IMR-90 (cell line): ENCODE results near the gene MTREX. TPM values are rescaled to one million over a fixed set of nuclear protein-coding genes. Genes with fewer than 3 reads are reported as not detected.

ENCODE experiments used
- ATAC-seq: fragments of 200-7000 bp; cut with Tn5 transposase; 2 replicates; pipeline ENCODE4 v1.9.1; 2020; ENCODE audit warnings: low read depth, mild to moderate bottlenecking, moderate library complexity
- BruUV-seq: library from RNA; stranded (reverse); fragments of 400-500 nt; replicated peaks from 2 replicates; lab custom pipeline; 2021; lab: Mats Ljungman, UMichigan
- CTCF ChIA-PET: fragments of 300-600 bp; formaldehyde crosslinking; extraction: SDS; loops from one replicate; lab custom pipeline; 2021; ENCODE audit warnings: antibody characterized with exemption; lab: Yijun Ruan, JAX
- POLR2A ChIA-PET: fragments of 300-600 bp; sonication (Branson Sonifier 250); formaldehyde crosslinking; loops from one replicate; lab custom pipeline; 2022; ENCODE audit warnings: antibody characterized with exemption; ENCODE audit not compliant: unreplicated experiment; lab: Charles Lee
- DNase-seq: peaks from one replicate; pipeline ENCODE4 v3.0.0; 2013
- H2AFZ ChIP-seq: replicated peaks from 2 replicates; pipeline ENCODE3; 2013; ENCODE audit warnings: low read length, mild to moderate bottlenecking; ENCODE audit not compliant: poor library complexity
- H2AK5ac ChIP-seq: 2 replicates; pipeline ENCODE4 v1.6.1; 2013; ENCODE audit warnings: low read depth, low read length, inconsistent platforms
- H2AK9ac ChIP-seq: replicated peaks from 2 replicates; pipeline ENCODE3; 2013; ENCODE audit warnings: mild to moderate bottlenecking, low read depth, low read length, moderate library complexity; ENCODE audit not compliant: poor library complexity
- H2BK120ac ChIP-seq: 2 replicates; pipeline ENCODE4 v1.6.1; 2013; ENCODE audit warnings: low read depth, low read length, inconsistent platforms
- H2BK15ac ChIP-seq: 3 replicates; pipeline ENCODE4 v1.6.1; 2013; ENCODE audit warnings: low read depth, low read length, inconsistent platforms
- H2BK20ac ChIP-seq: 2 replicates; pipeline ENCODE4 v1.6.1; 2013; ENCODE audit warnings: low read depth, mild to moderate bottlenecking, inconsistent platforms, low read length, moderate library complexity
- H2BK5ac ChIP-seq: 2 replicates; pipeline ENCODE4 v1.6.1; 2013; ENCODE audit warnings: mild to moderate bottlenecking, low read depth, low read length, inconsistent platforms; ENCODE audit not compliant: poor library complexity, severe bottlenecking
- H3K14ac ChIP-seq: replicated peaks from 2 replicates; pipeline ENCODE4 v1.6.1; 2013; ENCODE audit warnings: low read depth, low read length, inconsistent platforms
- H3K18ac ChIP-seq: 2 replicates; pipeline ENCODE4 v1.6.1; 2013; ENCODE audit warnings: low read depth, low read length, control low read depth
- H3K23ac ChIP-seq: 2 replicates; pipeline ENCODE4 v1.6.1; 2013; ENCODE audit warnings: low read depth, low read length, inconsistent platforms
- H3K27ac ChIP-seq: 2 replicates; pipeline ENCODE4 v1.5.1; 2013; ENCODE audit warnings: mild to moderate bottlenecking, control low read depth, low read length; ENCODE audit not compliant: insufficient read depth
- H3K27me3 ChIP-seq: 2 replicates; pipeline ENCODE4 v1.6.1; 2013; ENCODE audit warnings: low read length; ENCODE audit not compliant: control insufficient read depth, insufficient read depth
- H3K36me3 ChIP-seq: 2 replicates; pipeline ENCODE4 v1.6.1; 2013; ENCODE audit warnings: low read length, mixed read lengths; ENCODE audit not compliant: control insufficient read depth, insufficient read depth
- H3K4ac ChIP-seq: 2 replicates; pipeline ENCODE4 v1.6.1; 2013; ENCODE audit warnings: low read depth, low read length, inconsistent platforms
- H3K4me1 ChIP-seq: 2 replicates; pipeline ENCODE4 v1.6.1; 2013; ENCODE audit warnings: low read length, mixed read lengths; ENCODE audit not compliant: control insufficient read depth, insufficient read depth
- H3K4me2 ChIP-seq: 2 replicates; pipeline ENCODE4 v1.6.1; 2013; ENCODE audit warnings: low read depth, mild to moderate bottlenecking, control low read depth, low read length, moderate library complexity
- H3K4me3 ChIP-seq: 2 replicates; pipeline ENCODE4 v1.5.1; 2013; ENCODE audit warnings: low read depth, mild to moderate bottlenecking, control low read depth, low read length, moderate library complexity; ENCODE audit not compliant: insufficient read depth
- H3K56ac ChIP-seq: 2 replicates; pipeline ENCODE4 v1.6.1; 2013; ENCODE audit warnings: low read length, inconsistent platforms; ENCODE audit not compliant: insufficient read depth; ENCODE audit errors: extremely low read depth
- H3K79me1 ChIP-seq, 2 experiments: 2 replicates each; pipeline ENCODE4 v1.6.1; 2013; ENCODE audit warnings: low read length in 2 of 2, inconsistent platforms in 1 of 2, low read depth in 1 of 2
- H3K9ac ChIP-seq: 2 replicates; pipeline ENCODE4 v1.6.1; 2013; ENCODE audit warnings: low read depth, low read length, control low read depth
- H3K9me1 ChIP-seq: 2 replicates; pipeline ENCODE4 v1.6.1; 2013; ENCODE audit warnings: low read length, inconsistent platforms; ENCODE audit not compliant: insufficient read depth
- H3K9me3 ChIP-seq: 2 replicates; pipeline ENCODE4 v1.6.1; 2013; ENCODE audit warnings: low read length; ENCODE audit not compliant: control insufficient read depth, insufficient read depth
- H4K20me1 ChIP-seq: 2 replicates; pipeline ENCODE4 v1.6.1; 2013; ENCODE audit warnings: low read length, inconsistent platforms; ENCODE audit not compliant: insufficient read depth
- H4K5ac ChIP-seq: 2 replicates; pipeline ENCODE4 v1.6.1; 2013; ENCODE audit warnings: mild to moderate bottlenecking, low read depth, low read length, control low read depth
- H4K8ac ChIP-seq, 2 experiments: 2 replicates each; pipeline ENCODE4 v1.6.1; 2013; ENCODE audit warnings: low read depth in 2 of 2, low read length in 2 of 2, control low read depth in 1 of 2, inconsistent platforms in 1 of 2
- H4K91ac ChIP-seq: 2 replicates; pipeline ENCODE4 v1.6.1; 2013; ENCODE audit warnings: low read depth, low read length, inconsistent platforms; ENCODE audit not compliant: insufficient read depth
- BHLHE40 ChIP-seq: fragments of 150-350 bp; IDR thresholded peaks from 2 replicates; pipeline ENCODE4 v1.6.1; 2016; ENCODE audit warnings: mild to moderate bottlenecking, low read depth, low read length
- CEBPB ChIP-seq: IDR thresholded peaks from 2 replicates; pipeline ENCODE4 v1.6.1; 2012; ENCODE audit warnings: low read depth, low read length, improper control_type of control experiment
- MAZ ChIP-seq: IDR thresholded peaks from 2 replicates; pipeline ENCODE4 v1.6.1; 2012; ENCODE audit warnings: low read depth, mild to moderate bottlenecking, low read length, improper control_type of control experiment, moderate library complexity, borderline replicate concordance
- SMC3 ChIP-seq: fragments of 150-350 bp; IDR thresholded peaks from 2 replicates; pipeline ENCODE4 v1.6.1; 2016; ENCODE audit warnings: low read depth, mild to moderate bottlenecking, antibody characterized with exemption, low read length, moderate library complexity
- USF2 ChIP-seq: fragments of 150-350 bp; IDR thresholded peaks from 2 replicates; pipeline ENCODE4 v1.6.1; 2017; ENCODE audit warnings: mild to moderate bottlenecking, antibody characterized with exemption, low read length, low read depth
- WGBS, 2 experiments: methylation state at CpG; one replicate each; pipeline versions ENCODE4 v1.1.5 to v1.1.7; 2013; ENCODE audit warnings: missing lambda C conversion rate in 2 of 2; ENCODE audit not compliant: insufficient read length in 1 of 2; ENCODE audit errors: extremely low coverage in 2 of 2; 5-methylcytosine and 5-hydroxymethylcytosine counted together
- dilution Hi-C: fragments of 300-500 bp; cut with HindIII; formaldehyde crosslinking; loops from one replicate; pipeline ENCODE4 v1.14.3; 2018; ENCODE audit warnings: low sequenced_read_pairs; ENCODE audit not compliant: unreplicated experiment
- in situ Hi-C: fragments of 300-500 bp; cut with MboI; formaldehyde crosslinking; loops from 3 replicates; pipeline ENCODE4 v1.14.3; 2019; ENCODE audit warnings: low sequenced_read_pairs, inconsistent platforms, mixed read lengths
- intact Hi-C: fragments of 100-400 bp; cut with micrococcal nuclease; formaldehyde crosslinking; loops from 2 replicates; pipeline ENCODE4 v1.10.0; 2022
- polyA plus RNA-seq, 3 experiments: library from polyadenylated mRNA; depleted of rRNA; stranded (reverse); fragments of >200 nt; gene quantifications; 2 replicates each; pipeline ENCODE4 v1.2.3, GENCODE V29; 2012; ENCODE audit warnings: low replicate concordance in 1 of 3
- total RNA-seq: library from RNA; depleted of rRNA; stranded (reverse); fragments of >200 nt; gene quantifications from 2 replicates; pipeline ENCODE4 v1.2.3, GENCODE V29; 2012

MTREX gene
- total and polyA plus RNA-seq, 2 of the 4 experiments (the other 2 are of a cell fraction): 22.1 to 33.2 TPM

GRCh38 chr5:55364537-55365055 lies 56.8 kb downstream of the MTREX start:
- Histone ChIP-seq H3K56ac (no peak overlapping the region), H4K5ac (no peak overlapping the region), H3K27me3 (no peaks in the 10 kb centered on the region), H2AK5ac (no peak overlapping the region), H4K8ac (no peak overlapping the region), H2BK15ac (no peak overlapping the region), H3K27ac (no peak overlapping the region), H2BK20ac (no peak overlapping the region), H3K9ac (no peak overlapping the region), H3K79me1 (peaks cover 3 to 7% of the 10 kb centered on the region in 2 experiments; a peak in 2 of 4 replicates), H2BK120ac (no peak overlapping the region), H3K4ac (no peak overlapping the region), H4K20me1 (no peaks in the 10 kb centered on the region), H3K4me2 (no peak overlapping the region), H3K9me3 (no peaks in the 10 kb centered on the region), H2AFZ (no peak overlapping the region), H2BK5ac (no peak overlapping the region), H3K9me1 (no peaks in the 10 kb centered on the region), H3K23ac (no peak overlapping the region), H3K4me1 (no peaks in the 10 kb centered on the region), H3K18ac (no peak overlapping the region), H3K14ac (no peak overlapping the region), H3K4me3 (no peak overlapping the region), H3K36me3 (peaks cover 6% of the 10 kb centered on the region), H4K91ac (no peak overlapping the region), H2AK9ac (no peak overlapping the region)
- ATAC-seq (no peak), DNase-seq (no peak)
- TF ChIP-seq MAZ (no peak), BHLHE40 (no peak), CEBPB (no peak), SMC3 (no peak), USF2 (no peak)
- POLR2A ChIA-PET: no interaction called here
- dilution Hi-C loops (no loop called here), intact Hi-C loops (no loop called here), in situ Hi-C loops (no loop called here)
- no TSS peak for BruUV-seq
- CTCF ChIA-PET: no interaction called here
- no CpG with 5 or more reads among the region's 4 CpGs for WGBS, 2 experiments
